Activated effector memory CD4-positive, alpha-beta T cell treated with anti-CD3 and anti-CD28 coated beads, Interleukin-2, amount 50 U/mL, for 16 hours (primary cell): ENCODE data around the gene KIF1A.

Experiments used
- DNase-seq: peaks from one replicate; pipeline ENCODE4 v3.0.0-alpha.2; 2020

The KIF1A gene

DNA sequence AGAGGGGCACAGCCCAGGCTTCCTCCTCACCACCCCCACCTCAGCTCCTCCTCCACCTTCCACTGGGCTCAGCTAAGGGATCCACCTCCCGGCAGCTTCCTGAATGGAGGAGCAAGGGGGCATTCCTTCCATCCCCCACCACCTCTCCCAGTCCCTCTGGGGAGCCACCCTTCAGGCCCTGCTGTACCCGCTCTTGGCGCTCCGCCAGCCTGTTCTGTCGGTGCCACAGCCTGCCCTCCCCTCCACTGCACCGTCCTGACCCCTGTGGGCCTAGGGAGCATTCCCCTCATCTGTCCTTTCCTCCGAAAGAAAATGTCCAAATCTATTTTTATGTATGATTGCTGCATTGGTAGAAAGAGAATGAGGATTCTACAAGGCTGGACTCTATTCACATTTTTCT lies 59.9 kb downstream of the KIF1A start:
- no peak for DNase-seq

- no peak for DNase-seq
Measured at GRCh38 chr2:240759459-240759858, 60.6 kb downstream of the KIF1A start.

DNA sequence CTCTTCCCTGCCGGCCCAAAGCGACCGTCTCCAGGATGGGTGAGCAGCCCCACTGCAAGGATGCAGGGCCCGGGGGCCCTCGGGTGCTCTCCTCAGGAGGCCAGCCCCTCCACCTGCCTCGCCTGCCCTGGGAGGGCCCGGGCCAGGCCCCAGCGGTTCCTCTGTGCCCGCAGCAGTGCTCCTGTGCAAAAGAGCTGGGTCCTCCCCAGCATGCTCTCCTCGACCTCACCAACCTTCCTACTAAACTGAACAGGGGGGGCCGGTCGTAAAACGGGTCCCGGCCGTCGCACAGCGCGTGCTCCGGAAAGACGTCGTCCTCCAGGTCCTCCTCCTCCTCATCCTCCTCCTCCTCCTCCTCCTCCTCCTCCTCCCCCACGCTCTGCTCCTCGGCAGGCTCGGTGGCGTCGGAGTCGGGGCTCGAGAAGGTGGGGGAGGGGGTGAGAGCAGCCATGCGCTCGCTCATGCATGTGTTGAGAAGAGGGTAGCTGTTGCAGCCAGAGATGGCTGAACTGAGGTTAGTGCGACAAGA lies 62.9 kb downstream of the KIF1A start:
- no peak for DNase-seq

GRCh38 chr2:240752209-240752608 lies 67.8 kb downstream of the KIF1A start:
- no peak for DNase-seq

GRCh38 chr2:240750409-240750808 lies 69.6 kb downstream of the KIF1A start:
- no peak for DNase-seq

DNA sequence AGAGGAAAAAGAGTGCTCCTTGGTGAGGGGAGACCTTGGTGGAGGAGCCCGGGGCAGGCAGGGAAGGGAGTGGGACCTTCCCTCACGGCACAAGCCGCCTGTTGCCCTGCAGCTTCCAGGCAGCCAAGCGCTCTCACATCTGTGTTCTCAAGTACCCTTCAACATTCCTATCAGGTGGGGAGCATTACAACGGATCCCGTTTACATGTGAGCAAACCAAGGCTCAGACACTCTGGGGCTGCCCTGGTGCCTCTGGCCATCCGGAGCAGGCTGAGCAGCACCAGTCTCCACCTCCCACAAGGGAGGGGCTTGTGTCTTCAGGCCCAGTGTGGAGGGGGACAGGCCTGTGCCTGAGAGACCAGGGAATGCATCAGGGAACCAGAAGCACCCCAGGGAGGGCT lies 70.5 kb downstream of the KIF1A start:
- no peak for DNase-seq

DNA sequence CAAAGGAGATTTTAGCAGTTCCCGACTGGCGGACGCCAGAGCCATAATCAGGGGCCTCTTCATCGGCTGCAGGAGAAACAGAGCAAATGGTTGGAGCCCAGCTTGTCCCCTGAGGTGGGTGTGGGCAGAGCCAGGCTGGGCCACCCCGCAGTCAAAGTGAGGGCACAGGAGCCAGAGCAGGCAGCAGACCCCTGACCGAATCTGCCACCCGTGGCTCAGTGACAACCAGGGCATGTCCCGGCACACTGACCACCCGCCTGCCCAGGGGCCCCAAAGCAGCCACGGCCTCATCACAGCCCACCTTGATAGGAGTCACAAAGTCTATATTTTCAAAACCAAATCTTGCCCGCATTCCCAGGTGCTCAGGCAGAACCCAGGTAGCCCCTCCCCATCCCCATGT lies 72.8 kb downstream of the KIF1A start:
- no peak for DNase-seq

DNA sequence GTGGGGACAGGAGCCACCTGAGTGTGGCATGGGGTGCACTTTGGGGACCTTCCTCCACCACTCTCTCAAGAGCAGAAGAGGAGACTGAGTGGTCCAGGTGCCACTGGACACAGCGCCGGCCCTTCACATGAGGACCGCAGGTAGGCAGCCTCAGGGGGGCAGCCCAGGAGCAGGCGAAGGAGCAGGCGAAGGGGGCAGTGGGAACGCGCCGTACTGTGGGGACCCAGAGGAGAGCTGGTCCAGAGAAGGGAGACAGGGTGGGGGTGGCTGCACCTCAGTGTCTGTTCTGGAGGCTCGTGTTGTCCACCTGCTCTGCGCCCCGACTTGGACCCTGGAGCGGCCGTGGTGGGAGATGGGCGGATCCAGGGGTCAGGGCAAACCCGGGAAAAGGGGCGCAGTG lies 73.3 kb downstream of the KIF1A start:
- DNase-seq = no peak

GRCh38 chr2:240745962-240746361 lies 74.1 kb downstream of the KIF1A start:
- DNase-seq = no peak

- DNase-seq = no peak
Measured at GRCh38 chr2:240745456-240745855, 74.6 kb downstream of the KIF1A start.

DNA sequence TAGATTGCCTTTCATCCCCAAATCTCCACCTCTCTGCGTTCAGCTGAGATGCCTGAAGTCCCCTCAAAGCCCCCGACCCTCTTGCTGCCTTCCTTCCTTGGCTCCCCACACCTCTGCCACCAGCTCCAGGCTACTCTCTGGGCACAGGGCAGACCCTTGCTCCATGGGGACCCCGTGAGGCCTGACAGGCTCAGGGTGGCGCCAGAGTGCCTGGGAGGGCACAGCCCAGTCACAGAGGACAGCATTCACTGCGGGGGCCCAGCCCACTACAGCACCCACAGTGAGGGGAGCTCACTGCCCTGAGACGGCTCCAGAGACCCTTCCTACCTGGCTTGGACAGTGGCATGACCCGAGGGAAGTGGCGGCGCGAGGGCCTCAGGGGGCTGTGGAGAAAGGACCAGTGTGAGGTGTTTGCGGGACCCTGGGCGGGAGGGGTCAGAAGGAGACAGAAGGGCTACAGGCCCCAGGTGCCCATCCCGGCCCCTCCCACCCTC lies 77.4 kb downstream of the KIF1A start:
- no peak for DNase-seq

GRCh38 chr2:240741091-240741490 lies 78.9 kb downstream of the KIF1A start:
- no peak for DNase-seq

DNA sequence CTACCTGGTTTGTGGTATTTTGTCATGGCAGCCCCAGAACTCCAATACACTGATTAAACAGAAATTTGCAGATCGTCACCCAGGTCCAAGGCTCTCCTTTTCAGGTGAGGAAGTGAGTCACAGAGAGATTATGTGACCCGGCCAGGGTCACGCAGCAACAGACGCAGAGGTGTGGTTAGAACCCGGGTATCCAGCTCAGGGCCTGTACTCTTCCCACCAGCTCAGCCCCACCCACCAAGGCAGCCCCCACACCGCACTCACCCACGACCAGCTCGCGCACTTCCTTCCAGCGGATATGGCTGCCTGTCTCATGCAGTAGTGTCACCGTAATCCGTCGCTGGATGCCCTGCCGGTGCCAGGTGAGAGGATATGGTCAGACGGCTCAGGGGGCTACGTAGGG lies 80.2 kb downstream of the KIF1A start:
- no peak for DNase-seq

GRCh38 chr2:240737958-240738357 lies 82.1 kb downstream of the KIF1A start:
- no peak for DNase-seq

DNA sequence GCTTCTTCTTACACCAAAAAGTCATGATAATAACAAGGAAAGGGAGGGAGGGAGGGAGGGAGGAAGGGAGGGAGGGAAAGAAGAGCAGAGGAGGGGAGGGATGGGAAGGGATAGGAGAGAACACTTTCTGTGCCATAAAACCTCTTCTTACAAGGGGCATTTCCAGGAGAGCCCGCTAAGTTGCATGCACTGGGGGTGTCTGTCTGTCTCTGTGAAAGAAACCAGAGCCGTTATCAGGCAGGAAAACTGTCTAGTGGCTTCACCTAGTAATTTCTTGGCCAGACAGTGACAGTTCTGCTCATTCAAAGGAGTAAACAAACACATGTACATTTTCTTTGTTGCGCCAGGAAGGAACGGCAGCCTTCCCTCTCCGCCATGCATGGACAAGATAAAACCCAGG lies 82.5 kb downstream of the KIF1A start:
- no peak for DNase-seq

DNA sequence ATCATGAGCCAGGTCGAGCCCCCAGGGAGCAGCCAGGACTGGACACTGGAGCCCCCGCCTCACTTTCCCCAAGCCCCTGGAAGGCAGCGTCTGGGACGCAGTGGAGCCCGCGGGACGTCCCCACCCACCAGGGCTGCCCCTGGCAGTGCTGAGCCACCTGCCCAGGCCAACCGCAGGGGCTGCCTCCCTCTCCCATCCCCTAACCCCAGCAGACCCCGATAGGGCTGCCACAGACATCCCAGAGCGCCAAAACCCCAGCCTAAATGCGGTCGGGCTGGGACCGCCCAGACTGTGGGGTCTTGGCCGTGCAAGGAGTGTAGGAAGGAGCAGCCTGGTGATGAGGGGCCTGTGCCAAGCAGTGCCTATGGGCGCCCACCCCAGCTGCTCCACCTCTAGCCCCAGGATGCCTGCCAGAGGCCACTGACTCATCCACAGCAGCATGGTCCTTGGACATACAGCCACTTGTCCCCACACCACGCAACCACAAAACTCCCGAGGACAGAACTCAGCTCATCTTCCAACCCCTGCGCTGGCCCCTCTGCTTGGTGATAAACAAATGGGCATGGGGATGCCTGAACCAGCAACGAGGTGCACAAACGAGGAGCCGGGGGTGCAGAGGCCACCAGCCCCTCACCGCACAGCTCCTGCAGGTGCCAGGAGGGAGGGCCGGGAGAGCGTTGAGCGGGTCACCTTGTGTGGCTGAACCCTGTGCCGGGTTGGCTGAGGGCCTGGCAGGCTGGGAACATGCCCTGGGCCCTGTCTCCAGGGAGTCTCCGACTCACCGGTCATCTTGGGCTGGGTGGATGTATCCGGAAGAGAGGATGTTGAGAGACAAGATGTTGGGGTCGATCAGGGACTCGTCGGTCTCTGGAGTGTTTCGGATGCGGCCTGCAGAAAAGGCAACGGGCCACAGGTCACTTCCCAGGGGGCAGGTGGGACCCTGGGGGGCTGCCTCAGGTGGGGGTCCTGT lies 83.5 kb downstream of the KIF1A start:
- DNase-seq = no peak

DNA sequence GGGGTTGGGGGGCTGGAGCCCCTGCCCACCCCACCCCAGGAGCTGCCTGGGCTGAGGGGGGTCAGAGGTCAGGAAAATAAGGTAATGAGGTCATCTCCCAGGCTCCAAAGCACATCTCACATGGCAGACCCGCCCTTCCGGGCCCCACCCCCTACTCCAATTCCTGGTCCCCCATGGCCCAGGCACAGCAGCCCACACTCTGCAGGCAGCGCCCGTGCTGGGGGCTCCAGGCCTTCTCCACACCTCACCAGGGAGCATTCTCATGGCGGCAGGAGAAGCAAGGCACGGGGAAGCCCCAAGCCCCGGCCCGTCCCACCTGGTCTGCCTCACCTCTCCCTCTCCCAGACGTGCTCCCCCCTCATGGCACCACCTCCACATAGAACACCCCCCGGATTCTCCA lies 84.5 kb downstream of the KIF1A start:
- DNase-seq = no peak

GRCh38 chr2:240734756-240735155 lies 85.3 kb downstream of the KIF1A start:
- no peak for DNase-seq

DNA sequence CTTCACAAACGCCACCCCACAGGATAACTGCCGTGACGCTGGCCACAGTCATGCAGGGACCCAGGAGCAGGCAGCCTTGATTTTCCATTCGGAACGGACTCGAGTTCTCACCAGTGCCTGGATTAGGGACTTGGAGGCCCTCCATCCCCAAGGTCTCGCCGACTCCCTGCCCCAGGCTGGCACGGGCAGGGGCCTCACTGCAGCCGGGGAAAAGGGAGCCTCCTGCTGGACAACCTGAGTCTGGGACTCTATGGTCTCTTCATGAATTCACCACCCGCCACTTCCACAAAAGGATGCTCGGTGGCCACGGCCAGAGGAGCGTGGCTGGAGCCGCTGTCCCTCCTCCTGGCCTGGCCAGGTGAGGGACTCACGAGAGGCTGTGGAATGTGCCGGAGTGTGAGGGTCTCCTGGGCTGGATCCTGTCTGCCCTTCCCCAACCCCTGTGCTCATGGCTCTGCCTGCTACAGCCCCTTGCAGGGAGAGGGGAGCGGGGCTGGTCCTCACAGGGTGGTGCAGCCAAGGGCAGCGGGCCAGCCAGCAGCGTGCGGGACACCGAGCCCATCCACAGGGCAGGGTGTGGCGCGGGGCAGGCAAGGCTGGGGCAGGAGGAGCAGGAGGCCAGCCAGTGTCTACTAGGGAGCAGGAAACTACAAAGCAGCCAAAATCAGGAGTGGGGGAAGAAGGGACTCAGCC lies 86.1 kb downstream of the KIF1A start:
- DNase-seq = peak; percentile 68

GRCh38 chr2:240732911-240733622 lies 87.0 kb downstream of the KIF1A start:
- no peak for DNase-seq

DNA sequence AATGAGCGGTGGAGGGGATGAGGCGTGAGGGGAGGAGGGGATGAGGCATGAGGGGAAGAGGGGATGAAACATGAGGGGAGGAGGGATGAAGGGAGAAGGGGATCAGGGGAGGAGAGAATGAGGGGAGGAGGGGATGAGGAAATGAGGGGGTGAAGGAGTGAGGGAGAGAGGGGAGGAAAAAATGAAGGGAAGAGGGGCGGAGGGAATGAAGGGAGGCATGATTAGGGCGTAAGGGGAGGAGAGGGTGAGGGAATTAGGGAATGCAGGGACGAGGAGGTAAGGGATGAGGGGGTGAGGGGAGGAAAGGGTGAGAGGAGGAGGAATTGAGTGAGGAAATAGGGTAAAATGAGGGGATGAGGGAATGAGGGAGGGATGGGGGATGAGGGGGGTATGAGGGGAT lies 87.8 kb downstream of the KIF1A start:
- DNase-seq = no peak

GRCh38 chr2:240731178-240731545 lies 88.9 kb downstream of the KIF1A start:
- DNase-seq = no peak

DNA sequence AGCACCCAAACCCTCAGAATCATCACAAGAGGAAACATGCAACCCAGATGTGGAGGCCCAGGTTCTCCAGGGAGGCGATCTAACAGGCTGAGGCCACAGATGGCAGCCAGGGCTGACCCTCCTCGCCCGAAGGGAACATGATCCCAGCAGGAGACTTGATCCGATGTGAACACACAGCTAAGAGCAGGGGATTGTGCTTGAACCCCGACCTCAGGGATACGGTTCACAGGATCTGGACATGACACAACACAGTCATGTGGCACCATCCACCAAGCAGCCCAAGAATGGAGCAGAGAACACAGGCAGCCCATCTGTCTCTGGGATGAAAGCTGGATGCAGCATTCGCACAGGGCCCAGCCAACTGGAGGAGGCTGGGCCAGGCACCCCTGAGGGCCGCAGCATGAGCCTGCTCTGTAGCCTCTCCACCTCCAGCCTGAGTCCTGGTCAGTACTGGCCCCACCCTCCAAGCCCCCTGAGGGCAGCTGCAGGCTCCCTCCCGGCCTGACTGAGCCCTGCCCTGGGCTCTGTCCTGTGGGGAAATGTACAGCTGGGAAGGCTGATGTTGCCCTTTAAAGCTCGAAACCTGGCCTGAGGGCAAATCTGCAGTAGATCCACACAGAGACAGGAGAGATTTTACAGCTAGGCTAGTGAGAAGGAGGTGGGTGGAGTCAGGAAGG lies 89.4 kb downstream of the KIF1A start:
- no peak for DNase-seq
